GM23248 (cell line): ENCODE results near the gene FHOD3.

Experiments used
- EZH2 ChIP-seq: fragments of 200-600 bp; sonication (generic); IDR thresholded peaks from 2 replicates; pipeline ENCODE4 v1.6.1; 2018; ENCODE audit warnings: antibody characterized with exemption, mild to moderate bottlenecking; ENCODE audit not compliant: insufficient read depth, poor library complexity, severe bottlenecking
- EZH2phosphoT487 ChIP-seq: fragments of 200-600 bp; sonication (generic); IDR thresholded peaks from 2 replicates; pipeline ENCODE4 v1.6.1; 2018; ENCODE audit warnings: antibody characterized with exemption, moderate library complexity, mild to moderate bottlenecking, low read depth; ENCODE audit not compliant: insufficient read depth

- TF ChIP-seq EZH2phosphoT487 (no peak), EZH2 (no peak)
Measured at GRCh38 chr18:36250827-36251226, 46.7 kb upstream of the FHOD3 start.
